Measurements from ENCODE around the gene UNC5CL. TPM values are rescaled to one million over a fixed set of nuclear protein-coding genes. Genes with fewer than 3 reads are reported as not detected.

UNC5CL gene
- total and polyA plus RNA-seq, 2 of the 8 experiments (the other 6 are each of a cell fraction or from before 2014, with no cell fraction given): 1.3 to 1.7 TPM

- no peak for FAIRE-seq
Measured at GRCh38 chr6:41023114-41023513, 15.9 kb downstream of the UNC5CL start.

More at GRCh38 chr6:41023114-41023513, 15.9 kb downstream of the UNC5CL start:
- Histone ChIP-seq H3K56ac (replicated peaks; ENCODE audit: insufficient read length, low read depth, low read length) (no peak overlapping the region), H2BK20ac (ENCODE audit: low read length) (no peak overlapping the region), H4K91ac (replicated peaks; ENCODE audit: insufficient read length, low read length) (no peak overlapping the region), H3K4ac (replicated peaks; ENCODE audit: insufficient read length, low read depth, low read length) (no peak overlapping the region), H3K36me3 (ENCODE audit: control insufficient read depth in 2 of 4, insufficient read depth in 4 of 4, low read length in 3 of 4) (no peaks in the 10 kb centered on the region), H2BK120ac (replicated peaks; ENCODE audit: low read depth, low read length) (no peak overlapping the region), H3K23ac (ENCODE audit: insufficient read length) (no peak overlapping the region), H2BK5ac (ENCODE audit: low read depth, low read length) (no peak overlapping the region), H3K4me2 (ENCODE audit: insufficient read depth in 1 of 2, low read depth in 2 of 2, low read length in 2 of 2) (no peak overlapping the region), H3K9me3 (ENCODE audit: insufficient read depth in 2 of 2, low read depth in 1 of 2, low read length in 1 of 2) (no peaks in the 10 kb centered on the region), H3K4me1 (replicated peaks in 1 of 4; ENCODE audit: control insufficient read depth in 3 of 4, insufficient read depth in 4 of 4, low read length in 3 of 4) (peaks cover 0 to under 1% (median 0%) of the 10 kb centered on the region in 4 experiments; a peak in 2 of 7 replicates), H3K79me1 (ENCODE audit: low read depth, low read length) (no peaks in the 10 kb centered on the region), H3K27ac (ENCODE audit: low read depth, low read length) (no peak overlapping the region), H3K23me2 (ENCODE audit: low read depth, low read length) (peaks cover 7% of the 10 kb centered on the region), H3K9ac (replicated peaks in 1 of 4; ENCODE audit: extremely low read depth in 1 of 4, low read depth in 3 of 4, low read length in 3 of 4) (no peak overlapping the region), H3K27me3 (replicated peaks in 1 of 4; ENCODE audit: control insufficient read depth in 3 of 4, extremely low read depth in 1 of 4, insufficient read depth in 3 of 4, low read length in 3 of 4) (no peaks in the 10 kb centered on the region), H2BK15ac (ENCODE audit: low read length) (no peak overlapping the region), H2BK12ac (ENCODE audit: low read depth, low read length) (no peak overlapping the region), H4K5ac (ENCODE audit: insufficient read length, low read depth, low read length) (no peak overlapping the region), H2AFZ (ENCODE audit: low read length) (no peak overlapping the region), H4K20me1 (replicated peaks in 1 of 2; ENCODE audit: control insufficient read depth in 1 of 2, insufficient read depth in 2 of 2, low read length in 2 of 2) (no peaks in the 10 kb centered on the region), H3K4me3 (ENCODE audit: extremely low read depth in 1 of 4, insufficient read depth in 2 of 4, low read depth in 3 of 4, low read length in 4 of 4) (no peak overlapping the region), H2AK5ac (ENCODE audit: low read depth, low read length) (no peak overlapping the region), H3K14ac (ENCODE audit: insufficient read length) (no peak overlapping the region), H3K18ac (ENCODE audit: extremely low read depth, low read length) (no peak overlapping the region), H3K79me2 (ENCODE audit: control insufficient read depth in 1 of 2, insufficient read depth in 2 of 2, low read length in 2 of 2) (no peaks in the 10 kb centered on the region), H4K8ac (ENCODE audit: extremely low read depth, insufficient read depth, low read length) (no peak overlapping the region)
- no peak for TF ChIP-seq CBX5 (IDR thresholded peaks at IDR 0.05; ENCODE audit: low read depth, low read length)
- TF ChIP-seq SIX5 (IDR thresholded peaks at IDR 0.05; ENCODE audit: low read depth, low read length): 0 out of 2 replicates have a peak, but pooled peaks have one; percentile 6
- DNase-seq (ENCODE audit: low read depth in 1 of 2, low spot score in 2 of 2): no peak
- POLR2A ChIA-PET (ENCODE audit: partially characterized antibody): no interaction called here
- WGBS, 2 experiments (ENCODE audit: extremely low coverage in 1 of 2, insufficient coverage in 1 of 2, insufficient read length in 1 of 2, insufficient replicate concordance in 2 of 2, low coverage in 1 of 2, low lambda C conversion rate in 2 of 2, missing lambda C conversion rate in 1 of 2): 90% methylated on average over 3 of the region's 3 CpGs; no CpG with 5 or more reads in 1 of the 2 experiments
- CTCF ChIA-PET (ENCODE audit: partially characterized antibody): interaction anchor here (0.6 to 11.8 kb wide), 11 partner anchors 8 to 485 kb away, joined by 3 to 199 read pairs (median 5); partner anchors contain the start of gene UNC5CL

All from H1 (cell line).